Left lung (tissue), 10 donors: ENCODE measurements around the gene EVA1A. TPM values are rescaled to one million over a fixed set of nuclear protein-coding genes. Genes with fewer than 3 reads are reported as not detected.

Experiments used
- ATAC-seq: fragments of 200-7000 bp; cut with Tn5 transposase; one replicate; pipeline ENCODE4 v1.9.1; 2020; ENCODE audit warnings: moderate library complexity
- DNase-seq, 4 donors: peaks; one replicate each; pipeline ENCODE4 v3.0.0-alpha.2; 2013 to 2020
- H3K27ac ChIP-seq, 2 donors: fragments of 200-600 bp; sonication (generic) in 1 of 2; one replicate each; pipeline versions ENCODE4 v1.5.0 to v1.8.0; 2020 to 2021
- H3K27me3 ChIP-seq, 2 donors: fragments of 200-600 bp; sonication (generic) in 1 of 2; one replicate each; pipeline versions ENCODE4 v1.5.0 to v1.8.0; 2020 to 2021
- H3K36me3 ChIP-seq, 2 donors: fragments of 200-600 bp; sonication (generic) in 1 of 2; one replicate each; pipeline versions ENCODE4 v1.5.0 to v1.8.0; 2020 to 2021
- H3K4me1 ChIP-seq, 2 donors: fragments of 200-600 bp; one replicate each; pipeline ENCODE4 v1.8.0; 2021
- H3K4me3 ChIP-seq, 2 donors: fragments of 200-600 bp; sonication (generic) in 1 of 2; one replicate each; pipeline versions ENCODE4 v1.5.0 to v1.8.0; 2020 to 2021; ENCODE audit warnings: mild to moderate bottlenecking in 1 of 2
- H3K9me3 ChIP-seq, 2 donors: fragments of 200-600 bp; sonication (generic) in 1 of 2; one replicate each; pipeline versions ENCODE4 v1.5.0 to v1.8.0; 2020 to 2021
- intact Hi-C, 2 donors: fragments of 100-400 bp; cut with DNase I; formaldehyde crosslinking; loops; one replicate each; pipeline versions ENCODE4 v1.11.2 to v1.14.2; 2022
- polyA plus RNA-seq, 6 donors: library from polyadenylated mRNA; unstranded; fragments of 120-200 nt; gene quantifications; one replicate each; pipeline ENCODE4 v1.2.1, GENCODE V29; 2013; ENCODE audit not compliant: insufficient read length in 6 of 6
- total RNA-seq, 2 donors: library from RNA; stranded (reverse); fragmentation: NEBNext Ultra II Directional; extraction: Animal tissue kit (Norgen Biotek cat#: 25700); gene quantifications; one replicate each; pipeline ENCODE4 v1.2.1, GENCODE V29; 2021
- TF ChIP-seq, protein P1 (sequence below), 2 donors: fragments of 200-600 bp; sonication (generic) in 1 of 2; IDR thresholded peaks; one replicate each; pipeline versions ENCODE4 v1.5.0 to v1.8.0; 2021; ENCODE audit warnings: antibody characterized with exemption in 2 of 2
- donor health status: DM: no; HTN: yes; CAD: no.
- donor health status: DM: no; HTN: no; CAD: no.

Gene EVA1A
- total and polyA plus RNA-seq, 8 donors = 23.2 to 54.7 (median 34.2) TPM

DNA sequence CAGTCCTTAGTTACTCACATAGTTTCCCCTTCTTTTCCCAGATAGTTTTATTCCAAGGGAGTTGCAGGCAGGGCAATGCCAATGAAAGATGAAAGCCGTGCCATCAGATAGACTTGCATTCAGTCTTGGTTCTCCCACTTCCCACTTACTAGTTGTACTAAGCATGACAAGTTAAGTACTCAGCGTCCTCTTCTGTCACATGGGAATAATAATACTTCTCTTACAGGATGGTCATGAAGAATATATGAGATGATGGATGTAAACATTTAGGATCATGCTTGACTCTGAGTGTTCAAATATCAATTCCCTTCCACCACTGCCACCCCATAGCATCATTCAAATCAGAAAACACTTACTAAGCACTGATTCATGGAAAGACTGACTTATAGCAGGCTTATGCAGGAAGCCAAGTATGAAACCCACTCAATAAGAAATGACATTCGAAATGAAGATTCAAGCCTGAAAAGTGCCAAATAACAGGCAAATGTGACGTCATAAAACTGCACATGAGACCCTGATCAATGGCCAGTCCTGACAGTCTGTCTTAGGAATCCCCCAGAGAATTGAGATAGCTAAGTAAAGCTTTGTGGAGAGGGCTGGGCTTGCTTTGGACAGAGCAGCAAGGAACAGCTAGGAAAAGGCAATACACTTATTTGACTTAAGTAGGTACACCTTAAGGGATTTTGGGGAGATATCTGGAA lies 11.1 kb upstream of the EVA1A start:
- no peaks in the 10 kb centered on the region for H3K9me3 ChIP-seq
- H3K4me3 ChIP-seq = no peak overlapping the region
- H3K36me3 ChIP-seq = no peaks in the 10 kb centered on the region
- H3K27ac ChIP-seq = peak overlapping the region; percentile 46 to 63
- TF ChIP-seq, protein P1, sequence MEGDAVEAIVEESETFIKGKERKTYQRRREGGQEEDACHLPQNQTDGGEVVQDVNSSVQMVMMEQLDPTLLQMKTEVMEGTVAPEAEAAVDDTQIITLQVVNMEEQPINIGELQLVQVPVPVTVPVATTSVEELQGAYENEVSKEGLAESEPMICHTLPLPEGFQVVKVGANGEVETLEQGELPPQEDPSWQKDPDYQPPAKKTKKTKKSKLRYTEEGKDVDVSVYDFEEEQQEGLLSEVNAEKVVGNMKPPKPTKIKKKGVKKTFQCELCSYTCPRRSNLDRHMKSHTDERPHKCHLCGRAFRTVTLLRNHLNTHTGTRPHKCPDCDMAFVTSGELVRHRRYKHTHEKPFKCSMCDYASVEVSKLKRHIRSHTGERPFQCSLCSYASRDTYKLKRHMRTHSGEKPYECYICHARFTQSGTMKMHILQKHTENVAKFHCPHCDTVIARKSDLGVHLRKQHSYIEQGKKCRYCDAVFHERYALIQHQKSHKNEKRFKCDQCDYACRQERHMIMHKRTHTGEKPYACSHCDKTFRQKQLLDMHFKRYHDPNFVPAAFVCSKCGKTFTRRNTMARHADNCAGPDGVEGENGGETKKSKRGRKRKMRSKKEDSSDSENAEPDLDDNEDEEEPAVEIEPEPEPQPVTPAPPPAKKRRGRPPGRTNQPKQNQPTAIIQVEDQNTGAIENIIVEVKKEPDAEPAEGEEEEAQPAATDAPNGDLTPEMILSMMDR (IDR thresholded peaks at IDR 0.05) = no peak
- no peaks in the 10 kb centered on the region for H3K4me1 ChIP-seq
- no peaks in the 10 kb centered on the region for H3K27me3 ChIP-seq
- intact Hi-C loops = no loop called here
- DNase-seq (no peak), ATAC-seq (peak; percentile 5)

DNA sequence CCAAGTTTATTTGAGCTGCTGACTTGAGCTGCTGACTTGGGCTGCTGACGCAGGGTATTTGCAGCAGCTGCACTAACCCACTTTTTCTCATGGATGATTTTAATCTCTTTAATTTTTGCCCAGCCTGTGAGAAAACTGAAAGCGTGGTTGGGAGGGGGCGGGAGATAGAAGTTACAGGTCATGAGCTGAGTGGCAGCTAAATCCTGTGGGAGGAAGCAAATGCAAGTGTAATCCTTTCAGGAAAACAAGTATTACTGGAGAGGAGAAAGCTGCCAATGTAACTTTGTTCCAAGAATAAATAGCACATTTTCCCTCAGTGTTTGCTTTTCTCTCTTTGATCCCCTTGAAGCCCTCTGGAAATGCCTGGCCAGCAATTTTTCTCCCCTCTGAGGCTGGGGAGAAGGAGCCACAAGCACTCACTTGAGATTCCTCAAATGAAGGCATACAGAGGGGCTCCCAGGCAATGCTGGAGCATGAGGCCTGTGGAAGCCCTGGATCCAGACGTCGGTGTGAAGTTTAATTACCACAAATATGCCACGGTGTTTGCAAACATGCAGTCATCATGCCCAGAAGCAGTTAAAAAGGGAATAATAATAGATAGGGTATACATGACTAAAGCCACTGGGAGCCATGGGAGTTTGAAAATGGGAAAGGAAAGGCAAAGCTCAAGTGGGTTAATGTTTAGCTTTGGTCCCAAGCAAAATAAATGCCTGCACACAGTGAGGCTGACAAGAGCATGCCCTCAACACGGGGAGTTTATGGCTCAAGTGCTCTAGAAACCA lies 10.4 kb upstream of the EVA1A start:
- TF ChIP-seq, protein P1 (IDR thresholded peaks at IDR 0.05) = no peak
- DNase-seq = peak in 3 of 4 donors; percentile 53 to 81 (median 65)
- H3K27ac ChIP-seq = peak overlapping the region; percentile 63 to 67

DNA sequence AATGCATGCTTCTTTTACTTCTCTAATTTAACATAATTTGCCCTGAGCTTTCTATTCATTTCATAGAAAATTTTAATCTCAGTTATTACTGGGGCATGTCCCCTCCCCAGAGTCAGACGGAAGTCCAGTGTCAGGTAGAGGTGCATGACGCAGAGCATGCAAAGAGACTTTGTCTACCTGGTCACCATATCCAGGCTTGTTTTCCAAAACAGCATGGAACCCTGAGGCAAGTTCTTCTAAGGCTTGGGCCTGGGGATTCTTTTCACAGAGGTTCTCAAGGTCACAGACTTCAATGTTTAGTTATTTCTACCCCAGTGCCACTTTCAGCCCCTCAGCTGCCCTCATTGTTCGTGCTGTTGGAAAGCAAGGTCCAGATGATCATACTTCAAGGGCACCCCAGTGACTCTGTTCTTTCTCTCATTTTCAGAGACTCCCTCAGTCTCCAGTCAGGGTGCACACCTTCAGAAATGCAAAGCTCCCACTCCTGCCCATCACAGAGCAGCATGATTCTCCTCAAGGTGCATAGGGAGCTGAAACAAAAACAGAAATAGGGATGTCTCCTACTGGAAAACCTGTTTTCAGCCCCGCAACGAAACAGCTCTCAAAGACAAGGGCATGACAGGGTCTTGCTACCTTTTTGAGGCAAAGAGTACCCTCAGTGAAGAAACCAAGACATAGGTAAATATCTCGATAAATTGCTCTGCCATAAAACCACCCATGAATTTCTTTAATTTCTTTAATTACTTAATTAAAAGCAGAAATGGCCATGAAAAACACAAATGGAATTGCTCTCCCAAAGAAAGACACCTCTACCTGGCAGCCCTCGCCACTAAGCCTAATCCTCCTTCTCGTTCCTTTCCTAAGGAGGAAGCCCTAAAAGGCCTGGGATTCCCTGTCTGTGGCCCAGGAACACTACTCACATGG lies 9.5 kb upstream of the EVA1A start:
- ATAC-seq (no peak), DNase-seq (no peak)
- Histone ChIP-seq H3K27me3 (no peaks in the 10 kb centered on the region), H3K36me3 (no peaks in the 10 kb centered on the region), H3K4me3 (no peak overlapping the region), H3K4me1 (no peaks in the 10 kb centered on the region), H3K9me3 (no peaks in the 10 kb centered on the region), H3K27ac (peak overlapping the region; percentile 63 to 67)
- intact Hi-C loops = no loop called here
- TF ChIP-seq, protein P1 (IDR thresholded peaks at IDR 0.05) = no peak

More for the DNA sequence above, 10.4 kb upstream of the EVA1A start:
- no peaks in the 10 kb centered on the region for H3K36me3 ChIP-seq
- no peaks in the 10 kb centered on the region for H3K27me3 ChIP-seq
- H3K9me3 ChIP-seq = no peaks in the 10 kb centered on the region
- intact Hi-C loops = no loop called here
- H3K4me1 ChIP-seq = no peaks in the 10 kb centered on the region
- no peak overlapping the region for H3K4me3 ChIP-seq
- ATAC-seq = peak; percentile 88

DNA sequence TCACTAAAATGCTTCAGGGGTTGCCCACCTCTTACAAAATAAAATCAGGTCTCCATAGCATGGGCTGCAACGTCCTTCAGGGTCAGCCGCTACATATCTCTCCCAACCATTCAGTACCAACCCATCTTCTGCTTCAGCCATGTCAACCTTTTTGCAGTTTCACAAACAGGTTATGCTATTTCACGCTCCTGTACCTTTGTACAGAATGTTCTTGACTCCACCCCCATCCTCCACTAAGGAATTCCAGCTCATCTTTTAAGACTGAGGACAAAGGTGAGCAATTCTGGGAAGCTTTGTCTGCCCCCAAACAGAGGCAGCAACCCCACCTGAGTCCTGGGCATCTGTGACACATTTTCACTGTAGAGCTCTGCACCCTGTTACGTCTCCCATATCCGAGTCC lies 8.8 kb upstream of the EVA1A start:
- no peaks in the 10 kb centered on the region for H3K9me3 ChIP-seq
- no peak for DNase-seq
- H3K27me3 ChIP-seq = no peaks in the 10 kb centered on the region
- no peaks in the 10 kb centered on the region for H3K36me3 ChIP-seq
- TF ChIP-seq, protein P1 (IDR thresholded peaks at IDR 0.05) = no peak
- intact Hi-C loops = no loop called here
- no peak overlapping the region for H3K4me3 ChIP-seq
- ATAC-seq = no peak
- H3K27ac ChIP-seq = no peak overlapping the region
- H3K4me1 ChIP-seq = no peaks in the 10 kb centered on the region
